Kidney (tissue), 14 donors: Measurements from ENCODE around the gene TEKT3. TPM values are rescaled to one million over a fixed set of nuclear protein-coding genes. Genes with fewer than 3 reads are reported as not detected.

Experiments used
- DNase-seq, 5 donors: peaks; one replicate each; pipeline ENCODE4 v3.0.0-alpha.2; 2013 to 2020
- FAIRE-seq: peaks from 2 replicates; lab custom pipeline; 2012; peaks lifted over from hg19 to GRCh38; lab: Jason Lieb, UNC
- H3K27ac ChIP-seq, 2 donors: one replicate each; pipeline ENCODE4 v1.7.0; 2013; ENCODE audit warnings: low read depth in 2 of 2, low read length in 2 of 2, inconsistent platforms in 1 of 2
- H3K27me3 ChIP-seq: one replicate; pipeline ENCODE4 v1.7.1; 2013; ENCODE audit warnings: low read length, inconsistent platforms; ENCODE audit not compliant: control insufficient read depth, insufficient read depth
- H3K36me3 ChIP-seq, 3 donors: one replicate each; pipeline versions ENCODE4 v1.7.0 to v1.7.1; 2013; ENCODE audit warnings: low read length in 3 of 3, control low read depth in 1 of 3, inconsistent platforms in 1 of 3; ENCODE audit not compliant: insufficient read depth in 3 of 3, control insufficient read depth in 2 of 3
- H3K4me1 ChIP-seq, 3 donors: one replicate each; pipeline versions ENCODE4 v1.7.0 to v1.7.1; 2013; ENCODE audit warnings: low read length in 3 of 3, inconsistent platforms in 1 of 3, low read depth in 1 of 3; ENCODE audit not compliant: control insufficient read depth in 2 of 3, insufficient read depth in 2 of 3
- H3K4me3 ChIP-seq, 3 donors: one replicate each; pipeline versions ENCODE4 v1.7.0 to v1.8.1; 2013; ENCODE audit warnings: low read length in 3 of 3, control low read depth in 1 of 3, inconsistent platforms in 1 of 3
- H3K9ac ChIP-seq, 3 donors: one replicate each; pipeline versions ENCODE4 v1.7.0 to v1.7.1; 2013; ENCODE audit warnings: low read length in 3 of 3, control low read depth in 1 of 3, inconsistent platforms in 1 of 3
- H3K9me3 ChIP-seq, 3 donors: one replicate each; pipeline versions ENCODE4 v1.7.0 to v1.7.1; 2013; ENCODE audit warnings: low read length in 3 of 3, control low read depth in 1 of 3, inconsistent platforms in 1 of 3; ENCODE audit not compliant: control insufficient read depth in 2 of 3, insufficient read depth in 1 of 3
- CTCF ChIP-seq: IDR thresholded peaks from 3 replicates; pipeline ENCODE4 v1.5.1; 2012; ENCODE audit warnings: mild to moderate bottlenecking, moderate library complexity, borderline replicate concordance; ENCODE audit not compliant: insufficient read depth; ENCODE audit errors: extremely low read depth
- intact Hi-C: fragments of 100-400 bp; cut with DNase I; formaldehyde crosslinking; loops from one replicate; pipeline ENCODE4 v1.11.1; 2022
- polyA plus RNA-seq: library from polyadenylated mRNA; stranded (reverse); fragments of 350-450 nt; fragmentation: Illumina TruSeq; extraction: RNeasy Lipid Tissue Mini Kit (QIAGEN cat#74804); gene quantifications from one replicate; pipeline ENCODE4 v1.2.3, GENCODE V29; 2014; ENCODE audit warnings: low read depth, low replicate concordance; ENCODE audit not compliant: insufficient read depth
- total RNA-seq: library from RNA; stranded (reverse); fragmentation: NEBNext Ultra II Directional; extraction: Animal tissue kit (Norgen Biotek cat#: 25700); gene quantifications from one replicate; pipeline ENCODE4 v1.2.1, GENCODE V29; 2021
- donor health status: control.
- donor health status: control.
- donor health status: control.
- donor health status: control.
- donor health status: control.
- donor health status: DM: yes; HTN: yes; CAD: no.
- donor health status: Normal renal cell carcinoma (clear cell type).

Gene TEKT3
- total and polyA plus RNA-seq, 2 donors from 2014 or later, result 1.4 TPM; not detected in 1

- H3K36me3 ChIP-seq, result no peaks in the 10 kb centered on the region
- no peak overlapping the region for H3K9ac ChIP-seq
- H3K4me3 ChIP-seq, result no peak overlapping the region
- H3K4me1 ChIP-seq, result no peaks in the 10 kb centered on the region
- peaks cover 0 to 2% (median 0%) of the 10 kb centered on the region in 3 donors for H3K9me3 ChIP-seq
- FAIRE-seq (no peak), DNase-seq (no peak)
- no peak for TF ChIP-seq CTCF
- intact Hi-C loops, result no loop called here
- H3K27me3 ChIP-seq, result no peaks in the 10 kb centered on the region
- H3K27ac ChIP-seq, result no peak overlapping the region
Measured at GRCh38 chr17:15368600-15368999, 27.2 kb upstream of the TEKT3 start.

DNA sequence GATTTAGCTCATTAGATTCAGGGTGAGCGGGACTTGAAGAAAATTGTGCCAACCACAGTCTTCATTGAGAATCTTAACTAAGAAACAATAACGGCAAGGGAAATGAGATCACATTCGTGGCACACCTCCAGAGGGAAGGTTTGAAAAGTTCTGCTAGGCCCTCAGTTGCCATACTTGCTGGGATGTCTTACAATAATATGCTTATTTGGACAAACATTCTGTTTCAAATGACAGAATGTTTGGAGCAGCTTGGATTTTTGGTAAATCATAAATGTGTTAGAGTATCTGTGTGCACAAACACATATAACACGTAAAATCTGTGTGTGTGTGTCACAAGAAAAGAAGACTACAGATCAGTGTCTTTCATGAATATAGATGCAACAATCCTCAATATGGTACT is 24.6 kb upstream of the TEKT3 start:
- peaks cover 0 to 2% (median 0%) of the 10 kb centered on the region in 3 donors for H3K9me3 ChIP-seq
- intact Hi-C loops, result no loop called here
- H3K9ac ChIP-seq, result no peak overlapping the region
- DNase-seq (no peak), FAIRE-seq (no peak)
- no peak overlapping the region for H3K4me3 ChIP-seq
- no peaks in the 10 kb centered on the region for H3K4me1 ChIP-seq
- H3K27me3 ChIP-seq, result no peaks in the 10 kb centered on the region
- H3K27ac ChIP-seq, result no peak overlapping the region
- no peaks in the 10 kb centered on the region for H3K36me3 ChIP-seq
- TF ChIP-seq CTCF, result no peak

DNA sequence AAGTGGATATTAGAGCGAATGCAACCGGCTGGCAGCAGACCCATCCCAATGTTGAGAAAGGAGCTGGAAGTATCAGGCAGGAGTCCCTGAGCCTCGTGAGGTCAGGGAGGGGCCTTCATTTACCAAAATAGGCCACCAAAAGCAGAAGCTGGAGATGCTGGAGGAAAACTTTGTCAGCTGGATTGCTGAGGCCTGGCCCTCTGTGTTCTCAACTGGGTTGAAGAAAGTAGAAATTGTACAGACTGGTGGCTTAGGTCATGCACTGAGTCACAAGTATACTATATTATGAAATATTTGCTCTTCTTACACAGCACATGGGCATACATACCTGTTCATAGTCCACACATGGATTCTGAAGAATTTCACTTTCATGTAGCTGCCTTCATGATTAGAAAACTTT is 23.2 kb upstream of the TEKT3 start:
- DNase-seq, result no peak
- TF ChIP-seq CTCF, result no peak
- Histone ChIP-seq H3K4me3 (no peak overlapping the region), H3K36me3 (no peaks in the 10 kb centered on the region), H3K9me3 (peaks cover 0 to 2% (median 0%) of the 10 kb centered on the region in 3 donors), H3K27ac (no peak overlapping the region), H3K9ac (no peak overlapping the region), H3K27me3 (no peaks in the 10 kb centered on the region), H3K4me1 (no peaks in the 10 kb centered on the region)
- no peak for FAIRE-seq
- intact Hi-C loops, result no loop called here

DNA sequence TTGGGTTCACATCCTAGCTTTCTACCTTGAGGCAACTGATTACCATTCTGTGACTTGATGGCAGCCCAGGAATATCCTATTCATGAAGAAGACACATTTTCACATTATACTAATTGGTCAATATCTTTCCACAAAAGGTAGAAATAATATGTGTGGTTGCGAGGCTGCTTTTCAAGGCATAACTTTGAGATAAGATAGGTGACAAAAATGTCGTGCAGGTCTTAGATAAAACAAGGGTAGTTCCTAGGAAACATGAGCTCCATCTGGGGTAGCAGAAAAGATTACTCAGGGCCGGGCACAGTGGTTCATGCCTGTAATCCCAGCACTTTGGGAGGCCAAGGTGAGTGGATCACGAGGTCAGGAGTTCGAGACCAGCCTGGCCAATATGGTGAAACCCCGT is 22.3 kb upstream of the TEKT3 start:
- H3K27me3 ChIP-seq, result no peaks in the 10 kb centered on the region
- no peak for DNase-seq
- no peak overlapping the region for H3K9ac ChIP-seq
- H3K36me3 ChIP-seq, result no peaks in the 10 kb centered on the region
- H3K27ac ChIP-seq, result no peak overlapping the region
- H3K9me3 ChIP-seq, result peaks cover 0 to 2% (median 0%) of the 10 kb centered on the region in 3 donors
- no peak for FAIRE-seq
- H3K4me3 ChIP-seq, result no peak overlapping the region
- no peak for TF ChIP-seq CTCF
- intact Hi-C loops, result no loop called here
- H3K4me1 ChIP-seq, result no peaks in the 10 kb centered on the region
